Naive thymus-derived CD4-positive, alpha-beta T cell (primary cell): ENCODE results near the gene REXO1. TPM values are rescaled to one million over a fixed set of nuclear protein-coding genes. Genes with fewer than 3 reads are reported as not detected.

Source experiments
- ATAC-seq: fragments of 150-1000 bp; cut with Tn5 transposase; 2 replicates; pipeline ENCODE4 v1.10.0; 2021; ENCODE audit warnings: mild to moderate bottlenecking, moderate library complexity
- CTCF ChIA-PET: fragments of 350-600 bp; sonication (Branson Sonifier 250); formaldehyde crosslinking; loops from one replicate; lab custom pipeline; 2021; ENCODE audit warnings: antibody characterized with exemption; lab: Charles Lee
- POLR2A ChIA-PET: fragments of 350-600 bp; sonication (Branson Sonifier 250); formaldehyde crosslinking; loops from one replicate; lab custom pipeline; 2021; ENCODE audit warnings: antibody characterized with exemption, inconsistent platforms; lab: Charles Lee
- DNase-seq, 9 donors: peaks; one replicate each; pipeline versions ENCODE4 v3.0.0 to v3.0.0-alpha.2; 2020 to 2022; ENCODE audit warnings: mixed read lengths in 1 of 9
- H3K27ac ChIP-seq: one replicate; pipeline ENCODE4 v1.7.0; 2013; ENCODE audit warnings: mild to moderate bottlenecking, low read depth, low read length, moderate library complexity
- H3K27me3 ChIP-seq, 2 donors: one replicate each; pipeline ENCODE4 v1.7.0; 2013; ENCODE audit warnings: low read length in 2 of 2, mild to moderate bottlenecking in 2 of 2, moderate library complexity in 2 of 2; ENCODE audit not compliant: control insufficient read depth in 2 of 2, insufficient read depth in 2 of 2
- H3K36me3 ChIP-seq, 3 experiments: 1 replicate in 2 of 3; 2 replicates in 1 of 3; pipeline ENCODE4 v1.7.0; 2013; ENCODE audit warnings: low read length in 3 of 3, mild to moderate bottlenecking in 3 of 3, moderate library complexity in 1 of 3; ENCODE audit not compliant: insufficient read depth in 3 of 3, control insufficient read depth in 2 of 3
- H3K4me1 ChIP-seq, 2 donors: one replicate each; pipeline ENCODE4 v1.7.0; 2013; ENCODE audit warnings: low read length in 2 of 2, mild to moderate bottlenecking in 2 of 2, moderate library complexity in 1 of 2; ENCODE audit not compliant: control insufficient read depth in 2 of 2, insufficient read depth in 2 of 2
- H3K4me3 ChIP-seq: 2 replicates; pipeline ENCODE4 v1.7.0; 2013; ENCODE audit warnings: mild to moderate bottlenecking, low read length
- H3K9me3 ChIP-seq, 3 experiments: 1 replicate in 2 of 3; 2 replicates in 1 of 3; pipeline ENCODE4 v1.7.0; 2013; ENCODE audit warnings: low read length in 3 of 3; ENCODE audit not compliant: control insufficient read depth in 2 of 3
- H3K27ac Mint-ChIP-seq, 9 donors: one replicate each; pipeline ENCODE4 v1.8.0; 2020 to 2022; ENCODE audit warnings: mixed read lengths in 9 of 9, mild to moderate bottlenecking in 8 of 9, moderate library complexity in 5 of 9, inconsistent platforms in 2 of 9
- H3K27me3 Mint-ChIP-seq, 5 donors: one replicate each; pipeline ENCODE4 v1.8.0; 2021 to 2022; ENCODE audit warnings: mixed read lengths in 5 of 5, mild to moderate bottlenecking in 1 of 5
- H3K36me3 Mint-ChIP-seq, 5 donors: one replicate each; pipeline ENCODE4 v1.8.0; 2020 to 2022; ENCODE audit warnings: mixed read lengths in 5 of 5, mild to moderate bottlenecking in 3 of 5, inconsistent platforms in 1 of 5
- H3K4me1 Mint-ChIP-seq, 7 donors: one replicate each; pipeline ENCODE4 v1.8.0; 2020 to 2022; ENCODE audit warnings: mixed read lengths in 7 of 7, mild to moderate bottlenecking in 3 of 7, inconsistent platforms in 1 of 7
- H3K4me3 Mint-ChIP-seq, 10 donors: one replicate each; pipeline ENCODE4 v1.8.0; 2020 to 2022; ENCODE audit warnings: mild to moderate bottlenecking in 10 of 10, mixed read lengths in 10 of 10, moderate library complexity in 6 of 10, inconsistent platforms in 2 of 10
- H3K9me3 Mint-ChIP-seq, 11 donors: one replicate each; pipeline ENCODE4 v1.8.0; 2020 to 2022; ENCODE audit warnings: mixed read lengths in 11 of 11, mild to moderate bottlenecking in 4 of 11, inconsistent platforms in 1 of 11, moderate library complexity in 1 of 11
- intact Hi-C, 2 donors: fragments of 100-400 bp; cut with micrococcal nuclease; formaldehyde crosslinking; loops; one replicate each; pipeline ENCODE4 v1.15.1; 2023
- microRNA-seq: library from miRNA; unstranded; fragments of <30 nt; microRNA quantifications from one replicate; pipeline ENCODE4 v1.2.0, GENCODE V29; 2022; ENCODE audit warnings: borderline microRNAs expressed
- polyA plus RNA-seq, 2 donors: library from polyadenylated mRNA; unstranded; fragments of 300-500 nt; fragmentation: Illumina TruSeq; gene quantifications; one replicate each; pipeline ENCODE4 v1.2.3, GENCODE V29; 2021
- total RNA-seq, 6 experiments: library from RNA in 5 of 6; stranded (reverse) in 5 of 6; gene quantifications; 1 replicate in 5 of 6; 2 replicates in 1 of 6; pipeline ENCODE4 v1.2.3 and lab custom pipeline; 2021 to 2026

The REXO1 gene
- total and polyA plus RNA-seq, 7 experiments from 2014 or later, result 5.4 to 92.6 (median 56.7) TPM

DNA sequence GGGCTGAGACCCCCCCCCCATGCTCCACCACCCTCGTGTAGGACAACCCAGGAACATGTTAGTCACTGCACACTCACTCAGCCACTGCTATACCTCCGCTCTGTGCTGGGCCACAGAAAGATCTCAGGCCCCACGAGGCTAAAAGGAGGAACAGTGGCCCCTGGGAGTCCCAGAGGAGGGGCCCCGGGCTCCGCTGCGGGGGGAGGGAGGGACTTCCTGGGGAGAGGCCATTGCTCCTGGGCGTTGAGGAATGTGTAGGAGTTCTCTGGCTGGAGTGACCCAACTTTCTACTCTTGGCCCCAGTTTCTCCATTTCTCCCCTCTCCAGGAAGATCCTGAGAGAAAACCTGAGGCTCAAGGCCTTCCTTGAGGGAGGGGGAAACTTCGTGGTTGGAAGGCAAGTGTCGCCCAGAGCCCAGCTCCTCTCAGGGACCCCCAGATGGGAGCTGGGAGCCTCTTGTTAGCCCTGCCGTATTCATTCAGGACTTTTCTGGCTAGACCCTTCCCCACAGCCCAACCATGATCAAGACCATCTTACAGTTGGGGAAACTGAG lies 81.4 kb downstream of the REXO1 start:
- Mint-ChIP-seq H3K4me1 (no peaks in the 10 kb centered on the region), H3K36me3 (peaks cover 0 to 15% (median 2%) of the 10 kb centered on the region in 5 donors), H3K4me3 (no peak overlapping the region), H3K27ac (no peak overlapping the region), H3K27me3 (peaks cover 58 to 84% (median 62%) of the 10 kb centered on the region in 5 donors), H3K9me3 (peaks cover 4 to 19% (median 15%) of the 10 kb centered on the region in 11 donors)
- H3K27ac ChIP-seq, result no peak overlapping the region
- no peak overlapping the region for H3K4me3 ChIP-seq
- ChIA-PET POLR2A (interaction anchor here (0.6 kb wide), 1 partner anchor 271 kb away, joined by 3 read pairs; no protein-coding TSS in a partner anchor), CTCF (interaction anchor here (1.0 to 1.5 kb wide), 3 partner anchors 25 to 93 kb away, joined by 3 to 5 read pairs (median 3); no protein-coding TSS in a partner anchor)
- peaks cover 13 to 16% of the 10 kb centered on the region in 2 donors for H3K27me3 ChIP-seq
- peaks cover 0 to 11% (median 0%) of the 10 kb centered on the region in 3 experiments for H3K9me3 ChIP-seq
- ATAC-seq (no peak), DNase-seq (no peak)
- intact Hi-C loops, result loop anchor here (1.0 to 5.0 kb wide), 5 partner anchors 59 to 221 kb away; no protein-coding TSS in a partner anchor
- H3K36me3 ChIP-seq, result no peaks in the 10 kb centered on the region
- no peaks in the 10 kb centered on the region for H3K4me1 ChIP-seq

DNA sequence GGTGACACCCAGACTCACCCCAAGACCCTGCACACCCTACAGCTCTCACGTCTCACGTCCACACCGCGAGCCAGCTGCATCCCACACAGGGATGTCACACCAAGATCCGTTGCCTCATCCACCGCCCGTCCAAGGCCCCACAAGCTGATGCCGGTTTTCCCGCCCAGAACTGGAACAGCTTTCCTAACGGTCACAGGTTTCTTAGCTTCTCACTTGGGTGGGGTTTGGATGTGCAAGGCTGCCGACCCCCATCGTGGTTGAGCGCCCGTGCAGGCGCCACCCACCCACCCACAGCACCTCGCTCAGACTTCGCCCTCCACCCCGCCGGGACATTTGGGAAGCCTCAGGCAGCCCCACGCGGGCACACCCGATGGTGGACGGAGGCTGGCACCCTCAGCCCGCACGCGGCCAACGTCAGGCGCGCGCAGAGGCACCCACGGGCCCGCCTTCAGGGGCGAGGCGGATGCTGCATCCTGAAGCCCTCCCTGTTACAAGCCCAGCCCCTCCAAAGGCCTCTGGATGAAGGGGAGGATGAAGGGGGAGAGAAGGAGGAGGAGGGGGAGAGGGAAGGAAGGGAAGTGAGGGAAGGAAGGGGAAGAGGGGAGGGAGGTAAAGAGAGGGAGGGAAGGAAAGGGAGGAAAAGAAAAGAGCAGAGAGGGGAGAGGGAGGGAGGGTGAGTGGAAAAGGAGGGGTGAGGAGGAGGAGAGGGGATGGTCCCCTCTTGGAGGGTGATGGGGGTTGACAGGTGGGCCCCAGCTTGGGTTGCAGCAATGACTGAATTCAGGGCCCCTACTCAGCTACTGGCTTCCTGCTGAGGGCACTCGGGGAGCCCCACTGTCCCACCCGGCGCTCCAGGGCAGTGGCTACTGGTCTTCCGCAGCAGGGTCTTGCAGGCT lies 82.1 kb downstream of the REXO1 start:
- intact Hi-C loops, result loop anchor here in 1 of 2 donors (5.0 kb wide), 1 partner anchor 219 kb away; no protein-coding TSS in a partner anchor
- Histone ChIP-seq H3K36me3 (no peaks in the 10 kb centered on the region), H3K4me3 (no peak overlapping the region), H3K27me3 (peaks cover 13 to 16% of the 10 kb centered on the region in 2 donors), H3K9me3 (peaks cover 0 to 10% (median 0%) of the 10 kb centered on the region in 3 experiments), H3K4me1 (no peaks in the 10 kb centered on the region), H3K27ac (no peak overlapping the region)
- ChIA-PET POLR2A (no interaction called here), CTCF (interaction anchor here (1.0 to 1.3 kb wide), 3 partner anchors 26 to 220 kb away, joined by 3 to 5 read pairs (median 3); no protein-coding TSS in a partner anchor)
- H3K36me3 Mint-ChIP-seq, result peaks cover 0 to 13% (median 2%) of the 10 kb centered on the region in 5 donors
- peaks cover 1 to 14% (median 11%) of the 10 kb centered on the region in 11 donors for H3K9me3 Mint-ChIP-seq
- no peak overlapping the region for H3K4me3 Mint-ChIP-seq
- no peak overlapping the region for H3K27ac Mint-ChIP-seq
- DNase-seq (no peak), ATAC-seq (no peak)
- peaks cover 61 to 90% (median 66%) of the 10 kb centered on the region in 5 donors for H3K27me3 Mint-ChIP-seq
- no peaks in the 10 kb centered on the region for H3K4me1 Mint-ChIP-seq

Small RNAs within 50 kb of the gene (microRNA-seq; reads per million reads assigned to microRNA genes)
- gene MIR1909, result not detected

Other genes with a start within 250 kb of the REXO1 start
- gene UQCR11, start 243.0 kb downstream of the REXO1 start, total RNA-seq, result 100 to 1,000 TPM in 4 of 5 experiments, 10 to 100 TPM in 1; 94.3 to 170 (median 123) TPM
- 100 to 1,000 TPM; 292 to 606 TPM for gene UQCR11, start 243.0 kb downstream of the REXO1 start, polyA plus RNA-seq
- gene TCF3, start 195.9 kb downstream of the REXO1 start, total RNA-seq, result 10 to 100 TPM; 66.6 to 83.6 (median 78.3) TPM
- gene TCF3, start 195.9 kb downstream of the REXO1 start, polyA plus RNA-seq, result 10 to 100 TPM in 1 of 2 donors, 1 to 10 TPM in 1; 5.8 to 15.6 TPM
- not detected for gene ONECUT3, start 95.0 kb downstream of the REXO1 start, total RNA-seq
- not detected for gene ONECUT3, start 95.0 kb downstream of the REXO1 start, polyA plus RNA-seq
- 10 to 100 TPM in 1 of 5 experiments, 1 to 10 TPM in 4; 1.8 to 15.3 (median 4.0) TPM for gene ATP8B3, start 36.2 kb downstream of the REXO1 start, total RNA-seq
- gene ATP8B3, start 36.2 kb downstream of the REXO1 start, polyA plus RNA-seq, result under 1 TPM; 0.83 TPM
- 10 to 100 TPM; 20.5 to 65.2 (median 21.1) TPM for gene KLF16, start 15.1 kb upstream of the REXO1 start, total RNA-seq
- gene KLF16, start 15.1 kb upstream of the REXO1 start, polyA plus RNA-seq, result under 1 TPM; 0.41 to 0.47 TPM
- 100 to 1,000 TPM in 4 of 5 experiments, 10 to 100 TPM in 1; 92.9 to 175 (median 127) TPM for gene ABHD17A, start 37.0 kb upstream of the REXO1 start, total RNA-seq
- 100 to 1,000 TPM; 135 to 140 TPM for gene ABHD17A, start 37.0 kb upstream of the REXO1 start, polyA plus RNA-seq
- gene ADAT3, start 56.9 kb upstream of the REXO1 start, total RNA-seq, result 10 to 100 TPM in 2 of 5 experiments, 1 to 10 TPM in 3; 3.5 to 13.5 (median 6.1) TPM
- gene ADAT3, start 56.9 kb upstream of the REXO1 start, polyA plus RNA-seq, result 1 to 10 TPM; 2.2 to 5.9 TPM
- 10 to 100 TPM; 17.6 to 35.5 (median 23.0) TPM for gene SCAMP4, start 56.9 kb upstream of the REXO1 start, total RNA-seq
- 10 to 100 TPM; 11.8 to 12.8 TPM for gene SCAMP4, start 56.9 kb upstream of the REXO1 start, polyA plus RNA-seq
- 100 to 1,000 TPM; 109 to 145 (median 117) TPM for gene CSNK1G2, start 92.7 kb upstream of the REXO1 start, total RNA-seq
- 10 to 100 TPM; 18.1 to 45.3 TPM for gene CSNK1G2, start 92.7 kb upstream of the REXO1 start, polyA plus RNA-seq
- 10 to 100 TPM; 53.0 to 70.8 (median 67.5) TPM for gene BTBD2, start 167.2 kb upstream of the REXO1 start, total RNA-seq
- 1 to 10 TPM; 5.2 to 6.5 TPM for gene BTBD2, start 167.2 kb upstream of the REXO1 start, polyA plus RNA-seq
- gene MKNK2, start 202.8 kb upstream of the REXO1 start, total RNA-seq, result 100 to 1,000 TPM; 190 to 347 (median 238) TPM
- 10 to 100 TPM; 28.8 to 52.9 TPM for gene MKNK2, start 202.8 kb upstream of the REXO1 start, polyA plus RNA-seq
- 100 to 1,000 TPM in 4 of 5 experiments, 10 to 100 TPM in 1; 93.2 to 269 (median 117) TPM for gene MOB3A, start 247.8 kb upstream of the REXO1 start, total RNA-seq
- gene MOB3A, start 247.8 kb upstream of the REXO1 start, polyA plus RNA-seq, result 100 to 1,000 TPM in 1 of 2 donors, 10 to 100 TPM in 1; 49.5 to 114 TPM
- gene IZUMO4, start 248.4 kb upstream of the REXO1 start, total RNA-seq, result 10 to 100 TPM; 12.2 to 26.8 (median 15.7) TPM
- gene IZUMO4, start 248.4 kb upstream of the REXO1 start, polyA plus RNA-seq, result 1 to 10 TPM in 1 of 2 donors, under 1 TPM in 1; 0.73 to 1.9 TPM